GM18868 (cell line): ENCODE measurements around the gene CFAP44.
A peak's percentile ranks its signal among the peaks of the same experiment; 100 is the strongest.
"Not testable (repeated sequence)": the region's sequence is repeated elsewhere in the genome, so short reads cannot be mapped to it uniquely, and the experiment has no call there.

Source experiments
- ATAC-seq: cut with Tn5 transposase; IDR thresholded peaks from one replicate; pipeline ENCODE4 v1.9.1; 2021; ENCODE audit warnings: mild to moderate bottlenecking, moderate library complexity; ENCODE audit not compliant: unreplicated experiment

CFAP44 gene, protein sequence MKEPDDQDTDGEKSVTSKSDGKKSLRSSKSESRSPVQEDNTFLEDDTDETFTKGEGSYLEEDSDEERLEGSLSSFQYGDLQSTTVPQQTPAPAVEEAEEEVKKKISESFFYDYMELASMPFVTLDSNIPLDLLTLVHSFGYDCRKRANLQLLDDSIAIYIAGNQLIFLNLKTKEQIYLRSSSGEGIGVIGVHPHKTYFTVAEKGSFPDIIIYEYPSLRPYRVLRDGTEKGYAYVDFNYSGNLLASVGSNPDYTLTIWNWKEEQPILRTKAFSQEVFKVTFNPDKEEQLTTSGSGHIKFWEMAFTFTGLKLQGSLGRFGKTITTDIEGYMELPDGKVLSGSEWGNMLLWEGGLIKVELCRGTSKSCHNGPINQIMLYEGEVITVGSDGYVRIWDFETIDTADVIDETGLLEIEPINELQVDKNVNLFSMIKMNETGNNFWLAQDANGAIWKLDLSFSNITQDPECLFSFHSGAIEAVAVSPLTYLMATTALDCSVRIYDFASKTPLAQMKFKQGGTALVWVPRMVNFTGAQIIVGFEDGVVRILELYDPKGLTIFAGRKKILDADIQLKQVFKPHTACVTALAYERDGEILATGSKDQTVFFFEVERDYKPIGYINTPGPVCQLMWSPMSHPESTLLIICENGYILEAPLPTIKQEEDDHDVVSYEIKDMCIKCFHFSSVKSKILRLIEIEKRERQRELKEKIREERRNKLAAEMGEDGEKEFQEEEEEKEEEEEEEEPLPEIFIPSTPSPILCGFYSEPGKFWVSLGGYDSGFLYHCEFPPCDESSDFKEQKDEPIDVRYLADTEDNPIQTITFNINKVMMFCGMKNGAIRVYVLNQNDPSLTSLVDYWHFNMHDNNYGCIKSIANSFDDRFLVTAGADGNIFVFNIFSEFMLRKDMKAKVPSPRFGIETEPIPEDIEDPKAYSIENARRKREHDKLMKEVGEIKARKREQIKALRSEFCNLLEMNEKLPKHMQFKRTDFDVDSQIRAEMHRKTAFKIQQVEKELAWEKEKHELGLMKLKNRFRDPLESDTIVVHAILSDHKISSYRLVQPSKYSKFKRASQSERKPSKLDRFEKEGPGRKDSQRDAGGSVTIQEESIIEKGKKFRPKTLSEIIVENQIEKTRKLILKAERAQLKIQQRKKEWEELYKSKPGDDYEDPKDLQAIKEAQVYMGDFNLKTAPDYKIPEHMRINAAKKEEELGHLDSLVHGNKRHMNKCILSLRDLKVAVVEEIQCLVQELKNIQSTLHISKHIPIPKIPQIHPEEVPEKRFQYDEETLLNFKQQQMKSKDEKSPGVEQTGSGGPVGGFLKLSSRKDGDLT (N-terminal part only)

DNA sequence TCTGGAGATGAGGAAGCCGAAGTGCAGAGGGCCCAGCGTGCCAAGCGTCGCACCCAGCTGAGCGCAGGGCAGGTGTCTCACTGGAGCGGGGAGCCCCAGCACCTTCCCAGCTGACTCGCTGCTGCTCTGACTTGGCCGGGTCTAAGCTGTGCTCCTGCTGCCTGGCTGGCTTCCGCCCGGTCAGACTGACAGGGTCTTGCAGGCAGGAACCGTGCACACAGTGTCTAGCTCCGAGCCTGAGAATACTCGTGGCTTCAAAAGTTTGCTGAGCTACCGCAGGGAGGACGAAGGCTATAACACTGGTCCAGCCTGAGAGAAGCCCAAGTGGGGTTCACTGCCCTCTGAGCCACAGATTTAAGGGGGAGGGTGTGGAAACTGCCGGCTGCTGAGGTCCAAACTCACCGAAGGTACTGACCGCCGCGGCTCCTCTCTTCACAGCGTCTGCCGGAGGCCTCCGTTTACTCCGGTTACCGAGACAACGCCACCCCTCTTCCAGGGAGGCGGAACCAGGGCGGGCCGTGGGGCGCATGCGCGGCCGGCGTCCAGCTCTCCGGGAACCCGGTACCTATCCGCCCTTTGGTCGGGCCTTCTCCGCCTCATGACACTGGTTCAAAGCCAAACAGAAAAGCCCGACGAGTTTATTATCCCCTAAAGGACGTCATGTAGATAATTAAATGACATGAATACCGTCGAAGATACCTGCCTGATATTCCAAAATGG, at the start of gene CFAP44:
Gene CFAP44 (minus strand): TSS at position 443 of the 720 bp plus-strand sequence. CDS start 7,829 bp downstream, outside the sequence.
- no peak for ATAC-seq

DNA sequence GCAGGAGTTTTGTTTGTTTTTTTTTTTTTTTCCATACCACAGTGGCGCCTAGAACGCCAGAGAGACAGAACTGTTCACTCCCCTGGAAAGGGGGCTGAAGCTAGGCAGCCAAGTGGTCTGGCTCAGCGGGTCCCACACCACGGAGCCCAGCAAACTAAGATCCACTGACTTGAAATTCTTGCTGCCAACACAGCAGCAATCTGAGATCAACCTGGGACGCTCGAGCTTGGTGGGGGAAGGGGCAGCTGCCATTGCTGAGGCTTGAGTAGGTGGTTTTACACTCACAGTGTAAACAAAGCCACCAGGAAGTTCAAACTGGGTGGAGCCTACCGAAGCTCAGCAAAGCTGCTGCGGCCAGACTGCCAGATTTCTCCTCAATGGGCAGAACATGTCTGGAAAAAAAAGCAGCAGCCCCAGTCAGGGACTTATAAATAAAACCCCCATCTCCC, 43.9 kb upstream of the CFAP44 start:
- no peak for ATAC-seq

DNA sequence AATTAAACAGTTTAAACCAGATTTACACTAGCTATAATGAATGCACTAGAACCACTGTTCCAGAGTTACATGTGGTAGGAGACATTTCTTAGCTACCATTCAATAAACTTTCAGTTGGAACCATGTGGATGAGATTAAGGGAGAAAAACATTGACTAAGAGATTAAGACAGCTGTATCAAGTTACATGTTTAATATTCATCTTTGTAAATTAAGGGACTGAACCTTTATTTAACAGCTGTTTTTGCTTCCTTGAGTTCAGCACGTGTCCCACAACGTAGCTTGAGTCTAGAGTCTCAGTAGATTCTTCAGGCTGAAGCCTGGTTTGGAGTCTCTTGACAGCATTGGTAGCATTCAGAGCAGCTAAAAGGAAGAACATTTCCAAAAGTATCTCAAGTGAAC, 27.2 kb upstream of the CFAP44 start:
- no peak for ATAC-seq

DNA sequence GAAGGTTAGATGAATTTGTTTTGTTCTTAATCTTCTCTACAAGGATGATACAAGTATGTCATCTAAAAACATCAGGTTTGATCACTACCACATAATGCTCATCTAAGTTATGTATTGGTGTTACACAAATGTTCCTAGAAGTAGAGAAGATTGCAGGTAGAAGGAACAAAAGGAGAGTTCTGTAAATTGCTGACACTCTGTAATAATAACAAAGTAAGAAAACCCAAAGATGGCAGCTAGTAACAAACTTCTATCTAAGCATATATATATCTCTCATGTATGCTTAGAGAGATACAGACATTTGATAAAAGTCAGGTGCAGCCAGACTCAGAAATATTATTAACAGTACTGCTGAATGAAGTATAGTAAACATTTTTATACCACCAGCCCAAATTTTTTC, 20.2 kb upstream of the CFAP44 start:
- no peak for ATAC-seq

DNA sequence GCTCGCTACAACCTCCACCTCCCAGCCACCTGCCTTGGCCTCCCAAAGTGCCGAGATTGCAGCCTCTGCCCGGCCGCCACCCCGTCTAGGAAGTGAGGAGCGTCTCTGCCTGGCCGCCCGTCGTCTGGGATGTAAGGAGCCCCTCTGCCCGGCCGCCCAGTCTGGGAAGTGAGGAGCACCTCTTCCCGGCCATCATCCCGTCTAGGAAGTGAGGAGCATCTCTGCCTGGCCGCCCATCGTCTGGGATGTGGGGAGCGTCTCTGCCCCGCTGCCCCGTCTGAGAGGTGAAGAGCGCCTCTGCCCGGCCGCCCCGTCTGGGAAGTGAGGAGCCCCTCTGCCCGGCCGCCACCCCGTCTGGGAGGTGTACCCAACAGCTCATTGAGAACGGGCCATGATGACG, 17.3 kb upstream of the CFAP44 start:
- not testable (repeated sequence) for ATAC-seq

DNA sequence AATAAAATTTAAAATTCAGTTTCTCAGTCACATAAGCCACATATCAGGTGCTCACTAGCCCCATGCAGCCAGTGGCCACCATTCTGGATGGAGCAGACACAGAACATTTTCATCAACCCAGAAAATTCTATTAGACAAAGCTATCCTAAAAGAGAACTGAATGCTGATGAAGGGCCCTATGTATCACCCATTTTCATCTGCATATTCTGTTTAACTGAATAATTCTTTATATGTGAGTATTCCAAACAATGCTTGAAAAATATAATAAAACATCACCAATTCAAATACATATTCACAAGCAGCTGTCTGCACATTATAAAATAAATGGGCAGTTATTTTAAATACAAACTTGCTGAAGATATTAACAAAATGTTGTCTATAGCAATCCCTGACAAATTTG, 14.2 kb upstream of the CFAP44 start:
- ATAC-seq: no peak

DNA sequence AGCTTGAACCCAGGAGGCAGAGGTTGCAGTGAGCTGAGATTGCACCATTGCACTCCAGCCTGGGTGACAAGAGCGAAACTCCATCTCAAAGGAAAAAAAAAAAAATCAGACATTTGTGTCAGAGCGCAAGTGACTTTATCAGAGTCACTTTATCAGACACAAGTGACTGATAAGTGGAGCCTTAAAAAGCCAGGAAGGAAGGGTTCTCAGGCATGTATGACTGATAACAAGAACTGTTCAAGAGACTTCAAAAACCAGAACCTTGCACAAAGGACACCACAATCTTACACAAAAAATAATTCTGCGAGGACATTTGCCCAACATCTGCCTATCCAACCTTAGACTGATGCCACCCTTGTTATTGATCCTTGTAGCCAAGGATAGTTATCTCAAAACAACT, 13.3 kb upstream of the CFAP44 start:
- no peak for ATAC-seq

DNA sequence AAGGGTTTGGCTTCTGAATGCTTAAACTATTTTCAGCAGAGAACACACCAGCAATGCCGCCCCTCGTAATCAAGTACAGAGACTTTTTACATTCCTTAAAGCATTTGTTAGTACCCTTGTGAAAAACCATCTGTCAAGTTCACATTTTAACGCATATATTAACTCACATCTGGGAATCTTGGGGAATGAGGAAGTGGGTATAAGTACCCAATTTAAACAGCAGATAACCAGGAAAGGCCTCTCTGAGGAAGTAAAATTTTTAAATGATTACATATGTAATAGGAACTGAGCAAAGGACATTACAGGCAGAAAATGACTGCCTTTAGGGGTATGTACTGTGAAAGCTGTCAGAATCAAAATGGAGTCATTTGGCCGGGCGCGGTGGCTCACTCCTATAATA, 12.8 kb upstream of the CFAP44 start:
- ATAC-seq: no peak

DNA sequence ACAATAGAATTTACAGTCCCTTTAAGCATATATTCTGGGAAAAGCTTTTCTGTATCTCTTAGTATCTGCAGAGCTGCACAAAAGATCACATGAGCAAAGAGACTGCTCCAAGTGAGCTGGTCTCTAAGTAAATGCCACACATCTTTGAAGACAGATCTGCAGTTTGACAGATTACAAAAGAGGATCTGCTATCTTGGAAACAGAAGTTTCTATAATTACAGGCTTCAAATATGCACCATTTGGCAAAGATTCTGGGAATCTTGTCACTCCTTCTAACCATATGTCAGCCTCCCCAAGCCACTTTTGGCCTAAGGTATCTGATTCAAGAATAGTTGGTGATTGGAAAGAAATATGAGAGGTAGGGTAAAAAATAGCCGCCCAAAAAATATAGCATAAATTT, 9.6 kb upstream of the CFAP44 start:
- ATAC-seq: no peak

DNA sequence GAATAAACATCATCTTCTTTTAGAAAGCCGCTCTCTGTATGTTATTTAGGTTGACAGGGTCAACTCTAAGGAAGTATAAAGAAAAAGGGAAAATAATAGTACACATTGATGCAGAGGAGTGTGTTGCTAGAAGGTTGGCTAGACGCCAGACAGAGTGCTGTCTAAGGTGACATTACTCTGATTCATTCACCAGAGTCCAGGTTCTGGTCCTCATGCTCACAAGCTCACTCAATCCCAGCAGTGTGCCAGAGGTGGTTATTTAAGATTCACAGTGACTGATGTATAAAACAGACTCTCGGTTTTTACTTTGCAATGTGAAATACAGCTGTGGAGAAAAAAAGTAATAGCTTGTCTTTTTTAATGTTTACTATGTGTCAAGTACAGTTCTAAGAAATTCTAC, 1.7 kb downstream of the CFAP44 start:
- ATAC-seq: no peak

DNA sequence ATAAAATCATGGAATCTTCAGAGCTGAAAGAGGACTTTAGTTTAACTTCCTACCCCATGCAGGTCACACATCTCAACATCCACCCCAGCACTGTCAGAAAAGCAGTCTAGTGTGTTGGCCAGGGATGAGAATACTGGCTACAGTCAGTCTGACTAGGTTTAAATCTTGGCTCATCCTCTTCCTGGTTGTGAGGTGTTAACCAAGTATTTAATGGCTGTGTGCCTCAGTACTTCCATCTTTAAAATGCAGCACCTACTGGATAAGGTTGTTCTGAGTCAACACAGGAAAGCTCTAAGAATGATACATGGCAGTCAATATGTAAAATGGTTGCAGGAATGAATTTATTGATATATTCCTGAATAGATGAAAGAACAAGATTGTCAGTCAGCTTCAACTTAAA, 3.1 kb downstream of the CFAP44 start:
- no peak for ATAC-seq

DNA sequence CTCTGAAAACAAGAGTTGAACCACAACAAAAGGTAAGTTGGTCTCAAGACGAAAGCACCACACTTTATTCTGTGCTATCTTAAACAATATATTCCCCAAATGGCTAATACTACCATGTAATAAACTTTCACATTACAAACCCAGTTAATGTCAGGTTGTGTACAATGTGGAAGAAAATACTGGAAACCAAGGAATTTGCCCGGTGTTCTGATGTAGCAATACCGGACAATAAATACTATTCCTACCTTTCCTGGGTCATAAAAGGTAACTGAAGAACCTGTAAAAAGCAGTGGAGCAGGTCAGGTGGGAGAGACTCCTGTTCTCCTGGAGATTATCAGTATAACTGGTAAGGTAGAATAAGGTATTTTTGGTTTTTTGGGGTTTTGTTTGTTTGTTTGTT, 3.9 kb downstream of the CFAP44 start:
- ATAC-seq: no peak

DNA sequence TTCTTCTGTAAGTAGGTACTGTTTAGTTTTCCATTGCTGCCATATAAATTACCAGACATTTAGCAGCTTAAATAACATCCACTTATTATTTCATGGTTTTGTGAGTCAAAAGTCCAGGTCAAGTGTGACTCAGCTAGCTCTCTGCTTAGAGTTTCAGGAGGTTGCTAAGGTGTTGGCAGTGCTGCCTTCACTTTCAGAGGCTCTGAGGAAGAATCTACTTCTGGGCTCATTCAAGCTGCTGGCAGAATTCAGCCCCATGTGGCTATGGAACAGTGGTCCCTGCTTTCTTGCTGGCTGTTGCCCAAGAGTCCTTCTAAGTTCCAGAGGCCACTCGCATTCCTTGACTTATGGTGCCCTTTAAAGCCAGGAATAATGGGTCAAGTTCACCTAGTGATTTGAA, 4.5 kb downstream of the CFAP44 start:
- ATAC-seq: no peak

DNA sequence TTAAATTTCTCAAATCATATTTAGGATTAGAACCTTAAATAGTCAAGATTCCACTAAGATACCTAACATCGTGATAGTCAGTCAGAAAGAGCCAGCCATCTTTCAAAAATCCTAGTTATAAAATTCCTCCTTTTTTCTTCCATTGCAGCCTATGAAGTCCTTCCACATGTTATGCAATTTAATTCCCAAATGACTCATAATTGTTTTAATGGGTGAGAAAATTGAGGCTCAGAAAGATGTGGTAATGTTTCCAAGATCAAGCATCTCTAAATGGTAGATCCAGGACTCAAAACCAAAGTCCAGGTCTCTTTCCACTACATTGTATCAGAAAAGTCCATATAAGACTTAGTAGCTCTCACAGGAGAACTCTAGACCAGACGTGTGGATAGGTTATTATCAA, 9.5 kb downstream of the CFAP44 start:
- ATAC-seq: no peak

DNA sequence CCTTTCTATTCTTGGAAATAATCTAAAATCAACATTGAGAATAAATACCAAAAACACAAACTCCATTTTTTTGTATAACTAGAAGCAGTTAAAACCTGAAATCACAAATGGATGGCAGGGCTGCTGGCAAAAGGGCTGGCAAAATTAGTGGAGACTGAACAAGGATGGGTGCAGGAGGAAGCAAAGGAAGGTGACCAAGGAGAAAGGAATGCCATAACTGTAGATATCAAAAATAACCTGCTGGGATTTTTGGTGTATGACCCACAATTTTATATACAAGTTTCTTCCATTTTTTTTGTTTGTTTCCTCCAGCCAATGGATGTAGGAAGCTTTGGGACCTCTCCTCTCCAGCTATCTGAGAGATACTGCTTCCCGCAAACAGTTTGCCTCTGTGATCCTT, 12.7 kb downstream of the CFAP44 start:
- ATAC-seq: no peak

DNA sequence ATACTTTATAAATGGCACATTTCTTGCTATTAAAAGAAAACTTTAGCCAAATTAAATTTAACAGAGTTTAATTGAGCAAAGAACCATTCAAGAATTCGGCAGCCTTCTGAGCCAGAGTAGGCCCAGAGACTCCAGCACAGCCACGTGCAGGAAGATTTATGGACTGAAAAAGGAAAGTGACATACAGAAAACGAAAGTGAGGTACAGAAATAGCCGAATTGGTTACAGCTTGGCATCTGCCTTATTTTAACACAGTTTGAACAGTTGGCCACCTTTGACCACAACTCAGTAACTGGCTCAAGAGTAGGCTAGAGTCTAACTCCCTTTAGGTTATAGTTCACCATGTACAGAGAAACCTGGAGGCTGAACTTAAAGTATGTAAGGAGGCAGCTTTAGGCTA, 17.6 kb downstream of the CFAP44 start:
- peak; percentile 61 for ATAC-seq

DNA sequence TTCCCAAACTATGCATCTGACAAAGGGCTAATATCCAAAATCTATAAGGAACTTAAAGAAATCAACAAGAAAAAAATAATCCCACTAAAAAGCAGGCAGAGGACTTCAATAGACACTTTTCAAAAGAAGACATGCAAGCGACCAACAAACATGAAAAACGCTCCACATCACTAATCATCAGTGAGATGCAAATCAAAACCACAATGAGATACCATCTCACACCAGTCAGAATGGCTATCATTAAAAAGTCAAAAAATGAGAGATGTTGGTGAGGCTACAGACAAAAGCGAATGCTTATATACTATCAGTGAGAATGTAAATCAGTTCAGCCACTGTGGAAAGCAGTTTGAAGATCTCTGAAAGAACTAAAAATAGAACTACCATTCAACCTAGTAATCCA, 20.2 kb downstream of the CFAP44 start:
- ATAC-seq: no peak

DNA sequence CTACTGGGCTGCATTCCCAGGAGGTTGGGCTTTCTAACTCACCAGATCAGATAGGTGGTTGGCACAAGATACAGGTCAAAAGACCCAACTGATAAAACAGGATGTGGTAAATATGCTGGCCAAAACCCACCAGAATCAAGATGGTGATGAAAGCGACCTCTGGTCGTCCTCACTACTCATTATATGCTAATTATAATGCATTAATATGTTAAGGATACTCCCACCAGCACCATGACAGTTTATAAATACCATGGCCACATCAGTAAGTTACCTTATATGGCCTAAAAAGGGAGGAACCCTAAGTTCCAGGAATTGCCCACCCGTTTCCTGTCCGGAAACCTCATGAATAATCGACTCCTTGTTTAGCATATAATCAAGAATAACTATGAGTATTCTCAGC, 31.6 kb downstream of the CFAP44 start:
- no peak for ATAC-seq

DNA sequence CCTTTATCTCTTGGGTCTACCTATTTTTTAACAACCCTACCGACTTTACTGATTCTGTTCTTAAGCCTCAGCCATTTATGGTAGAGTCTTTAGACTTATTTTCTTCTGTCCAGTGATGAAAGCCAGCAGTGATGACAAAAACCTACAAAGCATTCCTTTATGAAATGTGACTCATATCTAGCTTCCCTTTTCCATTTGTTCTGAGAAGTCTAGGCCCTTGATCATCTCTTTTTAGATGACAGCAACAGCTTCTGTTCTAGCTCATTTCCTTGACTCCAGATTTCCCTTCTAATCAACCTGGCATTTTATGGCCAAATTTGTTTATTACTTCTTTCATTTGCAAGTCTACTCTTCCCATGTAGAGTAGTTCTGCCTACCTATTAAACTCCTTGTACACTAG, 36.1 kb downstream of the CFAP44 start:
- ATAC-seq: no peak

DNA sequence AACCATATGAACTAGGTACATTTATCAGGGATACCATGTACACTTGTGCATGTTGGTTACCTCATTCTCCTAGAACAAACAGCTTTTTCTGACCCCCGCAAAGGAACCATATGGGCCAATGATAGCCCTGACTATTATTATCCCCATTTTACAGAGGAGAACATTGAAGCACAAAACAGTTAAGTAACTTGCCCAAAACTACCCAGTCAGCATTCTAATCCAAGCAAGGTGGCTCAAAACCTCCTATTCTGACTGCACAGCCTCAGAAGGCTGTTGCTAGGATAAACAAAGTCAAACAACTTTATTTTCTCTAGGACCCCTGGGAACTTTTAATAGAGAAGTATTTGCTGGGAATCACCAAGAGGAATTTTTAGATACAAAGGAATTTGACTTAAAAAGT, 36.7 kb downstream of the CFAP44 start:
- ATAC-seq: no peak
